ENCODE data around the gene CERS6.
A peak's percentile ranks its signal among the peaks of the same experiment; 100 is the strongest.

The CERS6 gene

GRCh38 chr2:168684921-168685599 is 229.0 kb downstream of the CERS6 start:
- no peak for DNase-seq (ENCODE audit: low spot score)
- Mint-ChIP-seq H3K36me3 (ENCODE audit: low read depth) (no peaks in the 10 kb centered on the region), H3K4me3 (no peak overlapping the region), H3K4me1 (ENCODE audit: low read depth) (peaks cover 2% of the 10 kb centered on the region), H3K27ac (no peak overlapping the region), H3K9me3 (no peaks in the 10 kb centered on the region), H3K27me3 (ENCODE audit: low read depth) (no peaks in the 10 kb centered on the region)

DNA sequence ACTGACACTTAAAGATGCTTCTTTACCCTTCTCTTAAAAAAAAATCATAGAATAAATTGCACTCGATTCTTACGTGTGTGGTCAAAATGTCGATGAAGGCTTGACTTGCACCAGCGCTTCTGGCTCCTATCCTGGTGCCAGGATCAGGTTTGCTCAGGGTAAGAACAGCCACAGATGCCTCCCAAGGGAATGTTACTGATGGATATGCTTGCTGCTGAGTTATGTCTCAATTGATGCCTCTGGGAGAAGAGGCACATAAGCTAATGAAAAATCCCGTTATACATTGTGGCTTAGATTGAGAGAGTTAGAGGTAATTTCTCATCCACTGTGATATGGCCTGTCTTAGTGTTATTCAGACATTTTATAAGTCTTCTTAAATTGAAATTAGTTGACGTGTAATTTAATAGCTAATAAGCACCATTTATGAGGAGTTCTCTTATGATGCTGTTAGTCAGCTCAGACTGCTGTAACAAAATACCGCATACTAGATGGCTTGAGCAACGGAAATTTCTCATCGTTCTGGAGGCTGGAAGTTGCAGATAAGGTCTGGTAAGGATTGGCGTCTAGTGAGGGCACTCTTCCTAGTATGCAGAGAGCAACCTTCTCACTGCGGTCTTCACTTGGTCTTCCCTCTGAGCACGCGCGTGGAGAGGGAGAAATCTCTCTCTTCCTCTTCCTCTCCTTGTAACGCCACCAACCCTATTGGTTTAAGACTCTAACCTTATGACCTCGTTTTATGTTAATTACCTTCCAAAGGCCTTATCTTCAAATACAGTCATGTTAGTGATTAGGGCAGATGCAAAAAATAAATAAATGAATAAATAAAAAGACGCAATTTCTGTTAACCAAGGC is 229.8 kb downstream of the CERS6 start:
- Mint-ChIP-seq H3K27ac (no peak overlapping the region), H3K4me1 (ENCODE audit: low read depth) (peaks cover 2% of the 10 kb centered on the region), H3K4me3 (no peak overlapping the region), H3K9me3 (no peaks in the 10 kb centered on the region), H3K27me3 (ENCODE audit: low read depth) (no peaks in the 10 kb centered on the region), H3K36me3 (ENCODE audit: low read depth) (no peaks in the 10 kb centered on the region)
- no peak for DNase-seq (ENCODE audit: low spot score)

GRCh38 chr2:168686452-168687191 is 230.6 kb downstream of the CERS6 start:
- H3K27ac Mint-ChIP-seq = no peak overlapping the region

DNA sequence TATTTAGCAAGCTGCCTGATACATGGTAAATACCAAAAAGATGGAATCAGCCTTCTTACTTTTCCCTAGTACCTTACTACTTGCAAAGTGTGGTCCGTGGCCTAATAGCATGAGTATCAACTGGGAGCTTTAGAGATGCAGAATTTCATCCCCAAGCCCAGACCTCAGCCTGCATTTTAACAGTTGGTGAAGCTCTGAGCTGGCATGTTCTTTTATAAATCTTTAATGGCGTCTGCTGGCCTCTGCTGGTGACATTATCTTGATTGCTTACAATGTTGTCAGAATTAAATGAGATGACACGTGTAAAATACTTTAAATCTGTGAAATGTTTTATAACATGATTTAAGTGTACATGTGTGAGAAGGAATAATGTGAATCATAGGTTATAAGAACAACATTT is 231.2 kb downstream of the CERS6 start:
- Mint-ChIP-seq H3K9me3 (no peaks in the 10 kb centered on the region), H3K4me3 (no peak overlapping the region), H3K4me1 (ENCODE audit: low read depth) (peaks cover 16% of the 10 kb centered on the region), H3K36me3 (ENCODE audit: low read depth) (peaks cover 9% of the 10 kb centered on the region), H3K27me3 (ENCODE audit: low read depth) (no peaks in the 10 kb centered on the region), H3K27ac (no peak overlapping the region)
- no peak for DNase-seq (ENCODE audit: low spot score)

More at GRCh38 chr2:168686452-168687191, 230.6 kb downstream of the CERS6 start:
- H3K9me3 Mint-ChIP-seq = no peaks in the 10 kb centered on the region
- no peak overlapping the region for H3K4me3 Mint-ChIP-seq
- peaks cover 7% of the 10 kb centered on the region for H3K36me3 Mint-ChIP-seq (ENCODE audit: low read depth)
- H3K4me1 Mint-ChIP-seq (ENCODE audit: low read depth) = peaks cover 9% of the 10 kb centered on the region
- no peak for DNase-seq (ENCODE audit: low spot score)
- H3K27me3 Mint-ChIP-seq (ENCODE audit: low read depth) = no peaks in the 10 kb centered on the region

GRCh38 chr2:168690381-168690885 is 234.4 kb downstream of the CERS6 start:
- H3K4me1 Mint-ChIP-seq (ENCODE audit: low read depth) = peaks cover 18% of the 10 kb centered on the region
- H3K4me3 Mint-ChIP-seq = no peak overlapping the region
- no peak overlapping the region for H3K27ac Mint-ChIP-seq
- H3K9me3 Mint-ChIP-seq = no peaks in the 10 kb centered on the region
- H3K36me3 Mint-ChIP-seq (ENCODE audit: low read depth) = peaks cover 11% of the 10 kb centered on the region
- no peak for DNase-seq (ENCODE audit: low spot score)
- H3K27me3 Mint-ChIP-seq (ENCODE audit: low read depth) = no peaks in the 10 kb centered on the region

DNA sequence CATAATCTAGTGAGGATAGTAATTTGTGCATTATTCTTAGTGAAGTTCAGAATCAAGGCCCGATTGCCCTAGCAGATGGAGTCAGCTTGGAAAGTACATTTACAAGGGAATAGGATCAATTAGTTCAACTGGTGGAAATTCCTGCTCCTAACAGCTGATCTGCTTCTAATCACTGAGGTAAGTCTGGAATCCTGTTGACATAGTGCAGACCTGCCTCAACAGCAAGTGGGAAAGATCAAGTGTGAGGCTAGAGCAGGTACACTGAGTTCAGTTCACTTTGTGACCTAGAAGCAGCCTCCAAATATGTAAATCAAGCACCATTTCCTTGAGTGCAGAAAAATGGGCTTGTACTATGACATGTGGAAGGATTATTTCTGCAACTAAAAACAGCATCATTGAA is 235.1 kb downstream of the CERS6 start:
- no peak overlapping the region for H3K4me3 Mint-ChIP-seq
- peaks cover 12% of the 10 kb centered on the region for H3K36me3 Mint-ChIP-seq (ENCODE audit: low read depth)
- H3K27me3 Mint-ChIP-seq (ENCODE audit: low read depth) = no peaks in the 10 kb centered on the region
- peaks cover 18% of the 10 kb centered on the region for H3K4me1 Mint-ChIP-seq (ENCODE audit: low read depth)
- no peak overlapping the region for H3K27ac Mint-ChIP-seq
- no peak for DNase-seq (ENCODE audit: low spot score)
- no peaks in the 10 kb centered on the region for H3K9me3 Mint-ChIP-seq

DNA sequence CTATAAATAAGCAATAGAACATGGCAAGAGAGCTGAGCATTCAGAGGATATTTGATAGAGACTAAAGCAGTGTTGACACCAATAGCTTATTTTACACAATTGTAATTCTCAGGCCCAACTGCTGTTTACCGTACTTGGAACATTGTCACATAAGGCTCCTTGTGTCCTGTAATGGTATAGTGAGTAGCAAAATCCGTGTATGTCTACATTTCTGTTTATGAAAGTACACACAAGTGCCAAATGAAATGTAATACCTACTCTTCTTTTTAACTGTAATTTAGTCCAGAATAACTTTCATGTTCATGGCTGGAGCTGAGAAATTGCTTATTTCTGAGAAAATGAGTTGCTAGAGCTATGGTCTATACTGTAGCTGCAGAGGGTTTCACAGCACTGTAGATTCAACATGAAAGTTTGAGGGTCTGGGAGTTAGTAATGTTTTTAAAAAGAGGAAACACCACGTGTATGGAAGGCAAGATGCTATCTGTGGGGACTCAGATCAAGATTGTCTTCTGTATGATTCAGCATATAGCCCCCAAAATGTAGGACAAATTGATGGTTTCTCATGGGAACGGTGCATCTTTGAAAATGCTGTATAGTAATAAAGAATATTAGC is 236.2 kb downstream of the CERS6 start:
- Mint-ChIP-seq H3K4me1 (ENCODE audit: low read depth) (peaks cover 18% of the 10 kb centered on the region), H3K36me3 (ENCODE audit: low read depth) (peaks cover 15% of the 10 kb centered on the region), H3K27ac (no peak overlapping the region), H3K4me3 (no peak overlapping the region), H3K9me3 (no peaks in the 10 kb centered on the region), H3K27me3 (ENCODE audit: low read depth) (no peaks in the 10 kb centered on the region)
- peak; percentile 15 for DNase-seq (ENCODE audit: low spot score)

- no peak for DNase-seq (ENCODE audit: low spot score)
- H3K27me3 Mint-ChIP-seq (ENCODE audit: low read depth) = no peaks in the 10 kb centered on the region
- H3K36me3 Mint-ChIP-seq (ENCODE audit: low read depth) = peaks cover 22% of the 10 kb centered on the region
- H3K4me3 Mint-ChIP-seq = no peak overlapping the region
- H3K4me1 Mint-ChIP-seq (ENCODE audit: low read depth) = peaks cover 18% of the 10 kb centered on the region
- H3K9me3 Mint-ChIP-seq = no peaks in the 10 kb centered on the region
- no peak overlapping the region for H3K27ac Mint-ChIP-seq
Observed at GRCh38 chr2:168694173-168694572, 238.1 kb downstream of the CERS6 start.

GRCh38 chr2:168694866-168695265 is 238.8 kb downstream of the CERS6 start:
- peaks cover 15% of the 10 kb centered on the region for H3K4me1 Mint-ChIP-seq (ENCODE audit: low read depth)
- H3K36me3 Mint-ChIP-seq (ENCODE audit: low read depth) = peaks cover 22% of the 10 kb centered on the region
- no peak for DNase-seq (ENCODE audit: low spot score)

DNA sequence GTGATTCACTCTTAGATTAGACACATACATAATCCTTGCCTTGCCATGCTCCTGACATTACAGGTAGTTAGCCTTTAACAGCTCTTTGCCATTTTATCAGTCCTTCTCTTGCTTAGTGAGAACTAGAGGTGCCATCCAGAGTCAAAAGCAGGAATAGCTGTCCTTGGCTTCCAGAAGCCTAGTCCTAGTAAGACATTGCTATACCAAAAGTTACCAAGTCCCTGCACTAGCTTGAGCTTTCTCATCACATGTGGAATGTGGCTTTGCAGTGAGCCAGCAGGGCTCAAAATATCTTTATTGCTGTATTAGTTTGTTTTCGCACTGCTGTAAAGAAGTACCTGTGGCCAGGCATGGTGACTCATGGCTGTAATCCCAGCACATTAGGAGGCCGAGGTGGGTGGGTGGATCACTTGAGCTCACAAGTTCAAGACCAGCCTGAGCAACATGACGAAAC is 241.6 kb downstream of the CERS6 start:
- H3K4me1 Mint-ChIP-seq (ENCODE audit: low read depth) = no peaks in the 10 kb centered on the region
- peaks cover 13% of the 10 kb centered on the region for H3K36me3 Mint-ChIP-seq (ENCODE audit: low read depth)
- no peak overlapping the region for H3K4me3 Mint-ChIP-seq
- H3K27ac Mint-ChIP-seq = no peak overlapping the region
- H3K9me3 Mint-ChIP-seq = no peaks in the 10 kb centered on the region
- H3K27me3 Mint-ChIP-seq (ENCODE audit: low read depth) = no peaks in the 10 kb centered on the region
- DNase-seq (ENCODE audit: low spot score) = no peak

More at GRCh38 chr2:168694866-168695265, 238.8 kb downstream of the CERS6 start:
- no peak overlapping the region for H3K27ac Mint-ChIP-seq
- no peaks in the 10 kb centered on the region for H3K27me3 Mint-ChIP-seq (ENCODE audit: low read depth)
- H3K4me3 Mint-ChIP-seq = no peak overlapping the region
- no peaks in the 10 kb centered on the region for H3K9me3 Mint-ChIP-seq

- no peak for DNase-seq (ENCODE audit: low spot score)
- H3K4me3 Mint-ChIP-seq = no peak overlapping the region
- peaks cover 6% of the 10 kb centered on the region for H3K4me1 Mint-ChIP-seq (ENCODE audit: low read depth)
- no peak overlapping the region for H3K27ac Mint-ChIP-seq
- H3K27me3 Mint-ChIP-seq (ENCODE audit: low read depth) = no peaks in the 10 kb centered on the region
- no peaks in the 10 kb centered on the region for H3K9me3 Mint-ChIP-seq
- H3K36me3 Mint-ChIP-seq (ENCODE audit: low read depth) = peaks cover 13% of the 10 kb centered on the region
Observed at GRCh38 chr2:168698969-168699368, 242.9 kb downstream of the CERS6 start.

DNA sequence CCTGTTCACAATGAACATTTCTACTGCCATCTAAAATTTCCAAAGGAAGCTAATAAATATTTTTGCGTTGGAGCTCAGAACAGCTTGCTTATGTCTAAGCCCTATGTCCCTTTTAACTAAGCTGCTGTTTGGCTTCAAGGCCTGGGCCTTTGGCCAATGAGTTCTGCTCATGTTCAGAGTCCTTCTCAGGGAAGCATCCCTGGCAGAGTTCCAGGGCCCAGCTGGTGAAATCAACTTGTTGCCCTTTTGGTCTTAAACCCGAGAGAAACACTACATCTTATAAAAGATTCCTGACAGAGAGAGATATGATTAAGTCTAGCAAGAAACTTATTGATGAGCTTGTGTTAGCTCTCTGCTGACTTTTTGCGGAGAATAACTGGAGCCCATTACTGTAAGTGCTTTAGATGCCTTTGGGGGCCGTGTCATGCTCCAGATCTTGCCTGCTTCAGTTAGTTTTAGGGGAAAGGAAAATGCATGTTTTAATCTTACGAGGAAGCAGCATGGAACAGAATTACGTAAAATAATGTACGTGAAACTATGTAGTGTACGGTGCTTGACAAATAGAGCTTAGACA is 243.9 kb downstream of the CERS6 start:
- H3K36me3 Mint-ChIP-seq (ENCODE audit: low read depth) = peaks cover 13% of the 10 kb centered on the region
- H3K27ac Mint-ChIP-seq = no peak overlapping the region
- H3K27me3 Mint-ChIP-seq (ENCODE audit: low read depth) = no peaks in the 10 kb centered on the region
- no peak overlapping the region for H3K4me3 Mint-ChIP-seq
- no peaks in the 10 kb centered on the region for H3K9me3 Mint-ChIP-seq
- DNase-seq (ENCODE audit: low spot score) = no peak
- peaks cover 7% of the 10 kb centered on the region for H3K4me1 Mint-ChIP-seq (ENCODE audit: low read depth)

DNA sequence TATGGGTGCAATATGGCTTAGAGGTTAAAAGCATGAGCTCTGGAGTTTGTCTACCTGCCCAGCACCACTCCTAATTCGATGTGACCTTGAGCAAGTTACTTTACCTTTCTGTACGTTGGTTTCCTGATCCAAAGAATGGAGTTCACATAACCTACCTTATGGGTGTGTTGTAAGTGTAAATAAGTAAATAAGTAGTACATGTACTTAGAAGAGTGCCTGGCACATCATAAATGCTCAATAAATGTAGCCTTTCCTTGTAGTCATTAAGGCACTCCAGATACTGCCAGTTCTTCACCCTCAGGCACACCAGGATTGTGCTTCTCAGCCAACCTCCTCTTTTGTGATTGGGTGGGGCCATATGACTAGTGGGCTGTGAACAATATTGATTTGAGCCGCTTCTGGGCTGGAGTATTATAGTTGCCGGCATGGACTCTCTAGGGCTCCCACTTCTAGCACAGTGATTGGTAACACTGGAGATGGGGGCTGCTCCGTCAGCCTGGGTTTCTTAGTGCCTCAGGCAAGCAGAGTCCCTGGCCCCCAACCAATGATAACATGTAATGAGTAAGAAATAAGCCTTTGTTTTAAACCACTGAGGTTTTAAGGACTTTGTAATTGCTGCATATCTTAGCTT is 244.7 kb downstream of the CERS6 start:
- no peaks in the 10 kb centered on the region for H3K9me3 Mint-ChIP-seq

More for the DNA sequence above, 244.7 kb downstream of the CERS6 start:
- peaks cover 7% of the 10 kb centered on the region for H3K4me1 Mint-ChIP-seq (ENCODE audit: low read depth)
- H3K27me3 Mint-ChIP-seq (ENCODE audit: low read depth) = no peaks in the 10 kb centered on the region
- H3K36me3 Mint-ChIP-seq (ENCODE audit: low read depth) = peaks cover 10% of the 10 kb centered on the region
- no peak overlapping the region for H3K27ac Mint-ChIP-seq
- no peak for DNase-seq (ENCODE audit: low spot score)
- no peak overlapping the region for H3K4me3 Mint-ChIP-seq
